Esophagus (tissue), 2 donors: ENCODE results near the gene SEC16A. TPM values are rescaled to one million over a fixed set of nuclear protein-coding genes. Genes with fewer than 3 reads are reported as not detected.

Experiments used
- H3K27ac ChIP-seq, 2 donors: one replicate each; pipeline ENCODE4 v1.5.1; 2013; ENCODE audit warnings: low read depth in 2 of 2, mild to moderate bottlenecking in 2 of 2, inconsistent platforms in 1 of 2, low read length in 1 of 2, moderate library complexity in 1 of 2
- H3K27me3 ChIP-seq, 2 donors: one replicate each; pipeline ENCODE4 v1.6.1; 2013; ENCODE audit warnings: low read length in 2 of 2, control low read depth in 1 of 2, mild to moderate bottlenecking in 1 of 2; ENCODE audit not compliant: insufficient read depth in 2 of 2, control insufficient read depth in 1 of 2
- H3K36me3 ChIP-seq, 2 donors: one replicate each; pipeline ENCODE4 v1.6.1; 2013; ENCODE audit warnings: low read length in 1 of 2; ENCODE audit not compliant: control insufficient read depth in 2 of 2, insufficient read depth in 2 of 2
- H3K4me1 ChIP-seq, 2 donors: one replicate each; pipeline ENCODE4 v1.6.1; 2013; ENCODE audit warnings: low read length in 1 of 2; ENCODE audit not compliant: control insufficient read depth in 2 of 2, insufficient read depth in 2 of 2
- H3K4me3 ChIP-seq, 2 donors: one replicate each; pipeline ENCODE4 v1.5.1; 2013; ENCODE audit warnings: low read length in 2 of 2, mild to moderate bottlenecking in 2 of 2, low read depth in 1 of 2, moderate library complexity in 1 of 2
- H3K9me3 ChIP-seq, 2 donors: one replicate each; pipeline ENCODE4 v1.6.1; 2013; ENCODE audit warnings: mild to moderate bottlenecking in 2 of 2, low read depth in 1 of 2, low read length in 1 of 2, moderate library complexity in 1 of 2; ENCODE audit not compliant: control insufficient read depth in 2 of 2, insufficient read depth in 1 of 2
- WGBS, 2 donors: extraction: QIAGEN DNeasy Blood & Tissue Kit; methylation state at CpG; one replicate each; pipeline ENCODE4 v1.1.7; 2013; 5-methylcytosine and 5-hydroxymethylcytosine counted together
- polyA plus RNA-seq, 2 donors: library from polyadenylated mRNA; stranded (reverse); fragments of 200-250 nt; gene quantifications; one replicate each; pipeline ENCODE4 v1.2.3, GENCODE V29; 2013
- donor health status: healthy with polysubstance abuse.
- donor health status: Bipolar disorder and iron deficiency.

Gene SEC16A
- polyA plus RNA-seq, 2 donors = 24.3 to 32.9 TPM

DNA sequence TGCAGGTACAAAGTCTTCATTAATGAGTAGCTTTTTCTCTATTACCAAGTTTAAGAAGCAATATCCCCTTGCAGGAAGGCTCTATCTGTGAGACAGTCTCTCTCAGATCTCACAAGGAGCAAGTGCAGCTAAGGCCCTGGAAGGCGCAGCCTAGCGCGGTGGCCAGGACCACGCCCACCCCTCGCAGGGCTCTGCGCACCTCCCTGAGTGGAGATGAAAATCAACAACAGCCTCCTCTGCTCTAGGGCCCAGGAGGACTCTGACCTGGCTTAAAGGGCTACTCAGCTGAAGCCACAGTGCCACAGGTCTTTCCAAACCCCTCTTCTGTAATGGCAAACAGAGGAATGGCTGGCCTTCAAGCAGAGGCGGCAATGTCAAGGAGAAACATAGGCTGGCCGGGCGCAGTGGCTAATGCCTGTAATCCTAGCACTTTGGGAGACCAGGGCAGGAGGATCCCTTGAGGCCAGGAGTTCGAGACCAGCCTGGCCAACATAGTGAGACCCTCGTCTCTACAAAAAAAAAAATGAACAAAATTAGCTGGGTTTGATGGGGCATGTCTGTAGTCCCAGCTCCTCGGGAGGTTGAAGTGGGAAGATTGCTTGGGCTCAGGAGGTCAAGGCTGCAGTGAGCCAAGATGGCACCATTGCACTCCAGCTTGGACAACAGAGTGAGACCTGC is 11.9 kb downstream of the SEC16A start:
- Histone ChIP-seq H3K4me1 (no peaks in the 10 kb centered on the region), H3K4me3 (no peak overlapping the region), H3K9me3 (no peaks in the 10 kb centered on the region), H3K36me3 (peaks cover 21 to 72% of the 10 kb centered on the region in 2 donors), H3K27ac (no peak overlapping the region), H3K27me3 (no peaks in the 10 kb centered on the region)
- WGBS, 2 donors = 94 to 95% methylated on average over 12 of the region's 12 CpGs

DNA sequence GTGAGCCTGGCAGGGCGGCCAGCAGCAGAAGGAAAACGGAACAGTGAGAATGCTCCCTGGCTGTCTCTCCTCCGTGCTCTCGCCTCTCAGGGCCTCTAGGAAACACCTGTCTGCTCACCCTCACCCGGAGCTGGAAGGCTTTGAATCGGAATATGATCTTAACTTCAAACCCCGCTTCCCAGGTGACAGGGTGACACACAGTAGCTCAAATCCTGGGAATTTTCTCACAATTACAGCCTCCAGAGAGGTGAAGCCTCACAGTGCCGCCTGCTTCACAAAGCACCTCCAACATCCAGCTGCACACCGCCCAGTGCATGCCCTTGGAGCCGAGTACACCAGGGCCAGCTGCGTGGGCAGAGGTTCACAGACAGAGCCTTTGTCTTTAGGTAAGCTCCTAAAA is 12.5 kb downstream of the SEC16A start:
- H3K4me3 ChIP-seq = no peak overlapping the region
- H3K36me3 ChIP-seq = peaks cover 20 to 72% of the 10 kb centered on the region in 2 donors
- WGBS, 2 donors = 86 to 88% methylated on average over 11 of the region's 11 CpGs
- H3K4me1 ChIP-seq = no peaks in the 10 kb centered on the region
- H3K9me3 ChIP-seq = no peaks in the 10 kb centered on the region
- H3K27ac ChIP-seq = no peak overlapping the region
- H3K27me3 ChIP-seq = no peaks in the 10 kb centered on the region

DNA sequence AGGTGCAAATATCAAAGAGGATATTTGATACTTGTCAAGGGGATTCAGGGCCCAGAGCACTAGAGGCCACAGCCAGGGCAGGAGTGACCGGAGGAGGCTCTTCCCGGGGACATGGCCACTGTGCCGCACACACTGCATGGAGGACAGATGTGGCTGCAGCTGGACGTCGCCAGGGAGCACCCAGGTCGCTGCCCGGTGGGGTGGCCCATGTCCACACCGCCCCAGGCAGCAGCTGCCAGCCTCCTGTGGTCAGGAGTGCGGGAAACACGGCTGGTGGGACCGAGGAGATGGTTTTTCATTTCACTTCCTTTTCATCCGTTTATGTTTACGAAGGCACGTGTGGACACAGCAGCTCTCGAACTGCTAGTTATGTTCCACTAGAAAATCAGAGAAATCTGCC is 15.1 kb downstream of the SEC16A start:
- WGBS, 2 donors = 84 to 87% methylated on average over 15 of the region's 15 CpGs
- Histone ChIP-seq H3K27ac (no peak overlapping the region), H3K36me3 (peaks cover 14 to 65% of the 10 kb centered on the region in 2 donors)

DNA sequence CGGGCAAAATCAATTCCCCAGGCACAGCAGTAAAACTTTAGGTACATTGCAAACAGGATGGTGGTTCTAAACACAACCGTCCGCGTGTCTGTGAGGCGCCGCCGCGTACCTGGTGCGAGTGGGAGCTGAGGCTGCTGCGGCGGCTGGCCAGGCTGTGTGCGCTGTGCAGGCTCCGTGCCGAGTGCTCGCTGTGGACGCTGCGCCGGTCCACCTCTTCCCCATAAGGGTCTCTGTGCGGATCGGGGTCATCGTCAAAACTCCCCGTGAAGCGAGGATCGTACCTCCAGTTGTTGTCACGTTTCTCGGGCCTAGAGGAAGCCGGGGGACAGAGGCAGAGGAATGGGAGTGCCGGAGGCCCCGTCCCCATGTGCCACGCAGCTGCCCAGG is 16.7 kb downstream of the SEC16A start:
- H3K27me3 ChIP-seq = no peaks in the 10 kb centered on the region
- WGBS, 2 donors = 96 to 97% methylated on average over 30 of the region's 30 CpGs
- H3K4me3 ChIP-seq = no peak overlapping the region
- H3K27ac ChIP-seq = no peak overlapping the region
- H3K9me3 ChIP-seq = no peaks in the 10 kb centered on the region
- peaks cover 23 to 62% of the 10 kb centered on the region in 2 donors for H3K36me3 ChIP-seq
- H3K4me1 ChIP-seq = no peaks in the 10 kb centered on the region

More for the DNA sequence above, 15.1 kb downstream of the SEC16A start:
- Histone ChIP-seq H3K4me1 (no peaks in the 10 kb centered on the region), H3K27me3 (no peaks in the 10 kb centered on the region), H3K9me3 (no peaks in the 10 kb centered on the region), H3K4me3 (no peak overlapping the region)

DNA sequence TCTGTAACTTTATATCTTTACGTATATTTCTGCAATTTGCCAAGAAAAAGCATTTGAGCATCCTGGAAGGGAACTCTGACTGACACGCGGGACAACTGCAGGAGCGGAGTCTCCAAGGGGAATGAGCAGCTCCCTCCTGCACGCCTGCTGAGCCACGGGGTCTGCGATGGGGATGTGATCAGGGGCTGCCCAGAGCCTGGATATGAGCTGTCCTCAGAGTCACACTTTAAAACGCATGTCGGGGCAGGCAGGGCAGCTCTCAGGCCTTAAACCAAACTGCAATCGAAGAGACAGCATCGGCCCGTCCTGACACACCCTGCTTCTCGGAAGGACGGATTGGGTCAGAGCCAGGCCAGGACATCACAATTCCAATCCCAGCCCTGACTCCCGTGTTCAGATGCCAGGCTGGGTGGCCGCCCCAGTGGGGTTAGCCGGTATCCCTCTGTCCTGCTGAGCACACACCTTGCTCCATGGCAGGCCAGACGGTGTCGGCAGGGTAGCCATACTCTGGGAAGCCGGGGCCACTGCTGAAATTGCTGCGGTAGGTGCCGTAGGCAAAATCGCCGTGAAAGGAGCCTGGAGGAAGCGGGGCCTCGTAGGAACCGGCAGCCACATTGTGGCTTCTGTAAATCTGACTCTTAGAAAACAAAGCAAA is 17.2 kb downstream of the SEC16A start:
- Histone ChIP-seq H3K9me3 (no peaks in the 10 kb centered on the region), H3K27ac (no peak overlapping the region), H3K36me3 (peaks cover 27 to 62% of the 10 kb centered on the region in 2 donors), H3K4me1 (no peaks in the 10 kb centered on the region), H3K4me3 (no peak overlapping the region), H3K27me3 (no peaks in the 10 kb centered on the region)
- 92 to 93% methylated on average over 27 of the region's 27 CpGs for WGBS, 2 donors

DNA sequence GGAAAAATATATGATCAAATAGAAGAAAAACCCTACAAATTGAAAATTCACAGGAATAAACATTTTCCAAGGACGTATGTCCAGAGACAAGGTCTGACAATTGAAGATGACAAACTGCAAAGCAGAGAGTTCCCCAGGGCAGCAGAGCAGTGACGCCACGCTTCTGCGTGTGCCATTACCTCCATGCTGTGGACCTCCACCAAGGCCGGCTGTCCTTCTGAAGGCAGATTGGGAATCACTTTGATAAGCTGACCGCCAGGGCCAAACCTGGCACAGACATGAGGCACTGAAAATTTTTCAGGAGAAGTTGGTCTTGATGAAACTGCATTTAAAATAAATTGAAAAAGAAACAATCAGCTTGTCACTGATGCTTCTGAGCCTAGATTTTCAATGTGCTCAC is 18.6 kb downstream of the SEC16A start:
- Histone ChIP-seq H3K4me1 (no peaks in the 10 kb centered on the region), H3K9me3 (no peaks in the 10 kb centered on the region), H3K27ac (no peak overlapping the region), H3K36me3 (peaks cover 26 to 60% of the 10 kb centered on the region in 2 donors), H3K27me3 (no peaks in the 10 kb centered on the region), H3K4me3 (no peak overlapping the region)
- WGBS, 2 donors = 93 to 94% methylated on average over 6 of the region's 6 CpGs

DNA sequence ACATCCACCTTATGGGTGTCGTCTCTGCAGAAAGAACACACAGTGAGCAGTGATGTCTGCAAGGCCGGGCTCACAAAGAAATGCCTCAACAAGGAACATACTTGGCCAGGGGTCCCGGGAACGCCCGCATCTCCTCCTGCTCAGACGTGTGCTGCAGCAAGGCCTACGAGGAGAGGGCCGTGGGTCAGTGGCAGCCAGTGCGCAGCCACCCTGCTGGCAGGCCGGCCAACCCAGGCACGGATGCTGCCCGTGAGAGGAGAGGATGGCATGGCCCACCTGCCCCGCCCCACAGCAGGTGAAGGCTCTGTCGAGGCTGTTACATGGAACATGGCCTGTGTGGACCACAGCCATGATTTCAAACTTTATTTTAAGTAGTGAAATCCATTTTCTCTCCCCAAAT is 19.3 kb downstream of the SEC16A start:
- no peaks in the 10 kb centered on the region for H3K27me3 ChIP-seq
- H3K36me3 ChIP-seq = peaks cover 26 to 59% of the 10 kb centered on the region in 2 donors
- no peaks in the 10 kb centered on the region for H3K9me3 ChIP-seq
- H3K4me3 ChIP-seq = no peak overlapping the region
- H3K4me1 ChIP-seq = no peaks in the 10 kb centered on the region
- 88 to 89% methylated on average over 14 of the region's 14 CpGs for WGBS, 2 donors
- no peak overlapping the region for H3K27ac ChIP-seq

DNA sequence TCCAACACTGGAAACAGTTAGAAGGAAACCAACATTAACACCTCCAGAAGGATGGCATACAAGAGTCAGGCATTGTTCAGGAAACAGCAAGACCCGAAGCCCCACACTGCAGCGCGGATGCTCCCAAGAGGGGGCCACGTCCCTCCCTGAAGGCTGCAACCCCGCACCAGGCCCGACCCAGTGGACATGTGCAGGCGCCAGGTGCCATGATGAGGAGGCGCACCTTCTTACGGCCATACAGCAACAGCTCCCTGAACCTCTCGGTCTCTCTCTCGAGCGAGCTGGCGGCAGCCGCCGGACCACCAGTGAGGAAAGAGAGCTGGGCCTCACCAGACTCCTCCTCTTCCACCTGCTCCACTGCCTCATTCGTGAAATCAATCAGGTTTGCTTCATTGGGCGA is 20.2 kb downstream of the SEC16A start:
- Histone ChIP-seq H3K27me3 (no peaks in the 10 kb centered on the region), H3K9me3 (no peaks in the 10 kb centered on the region), H3K4me3 (no peak overlapping the region), H3K27ac (no peak overlapping the region), H3K4me1 (no peaks in the 10 kb centered on the region), H3K36me3 (peaks cover 26 to 54% of the 10 kb centered on the region in 2 donors)
- WGBS, 2 donors = 93 to 95% methylated on average over 17 of the region's 17 CpGs

DNA sequence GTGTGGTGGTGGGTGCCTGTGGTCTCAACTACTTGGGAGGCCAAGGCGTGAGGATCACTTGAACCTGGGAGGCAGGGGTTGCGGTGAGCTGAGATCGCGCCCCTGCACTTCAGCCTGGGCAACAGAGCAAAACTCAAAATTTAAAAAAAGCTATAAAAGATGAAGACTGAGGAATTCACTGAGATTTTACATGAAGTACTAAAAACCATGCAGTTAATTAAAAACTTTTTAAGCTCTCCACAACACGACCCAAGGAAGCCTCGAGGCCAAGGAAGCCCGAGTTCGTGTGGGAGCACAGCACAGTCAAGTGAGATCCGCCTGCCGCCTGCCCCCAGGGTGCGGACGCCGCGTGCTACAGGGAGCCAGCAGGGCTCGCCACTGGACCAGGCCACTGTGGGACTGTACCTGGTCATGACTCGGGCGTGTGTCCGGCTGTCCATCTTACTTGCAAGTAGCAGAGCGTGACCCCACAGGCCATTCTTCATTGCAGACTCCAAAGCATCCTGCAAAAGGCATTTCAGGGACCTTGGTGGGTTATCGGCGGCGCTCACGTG is 22.0 kb downstream of the SEC16A start:
- no peaks in the 10 kb centered on the region for H3K4me1 ChIP-seq
- peaks cover 29 to 58% of the 10 kb centered on the region in 2 donors for H3K36me3 ChIP-seq
- no peaks in the 10 kb centered on the region for H3K9me3 ChIP-seq
- H3K4me3 ChIP-seq = no peak overlapping the region
- WGBS, 2 donors = 95 to 96% methylated on average over 23 of the region's 23 CpGs
- H3K27me3 ChIP-seq = no peaks in the 10 kb centered on the region
- H3K27ac ChIP-seq = no peak overlapping the region
